ENCODE data around the gene NAGPA. TPM values are rescaled to one million over a fixed set of nuclear protein-coding genes. Genes with fewer than 3 reads are reported as not detected.
A peak's percentile ranks its signal among the peaks of the same experiment; 100 is the strongest.
"Not testable (repeated sequence)": the region's sequence is repeated elsewhere in the genome, so short reads cannot be mapped to it uniquely, and the experiment has no call there.

Gene NAGPA
- 10 to 100 TPM; 27.6 to 85.1 (median 45.1) TPM for total RNA-seq

DNA sequence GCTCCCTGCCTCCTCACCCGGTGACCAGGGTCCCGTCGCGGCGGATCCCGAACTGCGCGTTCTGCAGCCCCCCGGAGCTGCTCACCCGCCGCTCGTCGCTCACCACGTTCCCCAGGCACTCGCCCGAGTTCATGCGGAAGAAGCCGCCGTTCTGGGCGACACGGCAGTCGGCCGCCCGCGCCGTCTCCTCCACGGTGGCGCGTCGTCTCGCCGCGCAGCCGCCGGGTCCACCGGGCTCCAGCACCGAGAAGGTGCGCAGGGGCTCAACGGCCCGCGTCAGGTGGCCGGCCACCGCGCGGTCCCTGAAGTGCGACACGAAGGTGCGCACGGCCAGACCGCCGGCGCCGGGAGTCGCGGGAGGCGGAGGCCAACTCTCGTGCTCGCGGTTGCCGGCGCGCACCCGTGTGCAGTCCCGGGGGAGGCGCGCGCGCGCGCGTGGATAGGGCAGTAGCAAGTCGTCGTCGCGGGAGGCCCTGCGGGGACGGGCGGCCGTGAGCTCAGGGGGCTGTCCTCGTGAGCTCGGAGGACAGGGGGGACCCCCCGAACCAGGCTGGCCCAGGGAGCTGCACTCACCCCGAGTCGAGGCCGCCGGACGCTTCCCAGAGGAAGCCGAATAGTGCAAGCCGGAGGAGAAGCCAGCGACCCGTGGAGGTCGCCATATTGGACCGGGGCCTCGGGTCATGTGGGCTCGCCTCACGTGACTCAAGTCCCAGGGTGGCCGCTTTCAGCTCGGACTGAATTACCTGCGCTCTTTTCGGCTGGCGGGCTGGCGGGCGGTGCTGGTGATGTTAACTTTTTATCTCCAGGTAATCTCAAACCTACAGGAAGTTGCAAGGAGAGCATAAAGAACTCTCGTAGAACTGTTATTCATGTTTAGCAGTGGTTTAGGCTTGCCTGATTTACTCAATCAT lies at the start of gene NAGPA:
Gene NAGPA, minus strand, starts transcription at position 680 of the 911 bp plus-strand sequence. Its CDS starts 21 bp downstream, at position 659.
- peak; percentile 91 to 98 for DNase-seq (ENCODE audit: low spot score in 2 of 2)
- TF ChIP-seq POLR2A (IDR thresholded peaks at IDR 0.05) (no peak), CTCF (IDR thresholded peaks at IDR 0.05) (no peak)
- WGBS, 2 donors: 1% methylated on average over 23 to 36 of the region's 104 CpGs
- H3K4me3 ChIP-seq (ENCODE audit: low read depth, poor library complexity, severe bottlenecking): peak within 1 kb of the TSS; percentile 82
- intact Hi-C loops (cut with DNase I; ENCODE audit: low total_unique reads): no loop called here

DNA sequence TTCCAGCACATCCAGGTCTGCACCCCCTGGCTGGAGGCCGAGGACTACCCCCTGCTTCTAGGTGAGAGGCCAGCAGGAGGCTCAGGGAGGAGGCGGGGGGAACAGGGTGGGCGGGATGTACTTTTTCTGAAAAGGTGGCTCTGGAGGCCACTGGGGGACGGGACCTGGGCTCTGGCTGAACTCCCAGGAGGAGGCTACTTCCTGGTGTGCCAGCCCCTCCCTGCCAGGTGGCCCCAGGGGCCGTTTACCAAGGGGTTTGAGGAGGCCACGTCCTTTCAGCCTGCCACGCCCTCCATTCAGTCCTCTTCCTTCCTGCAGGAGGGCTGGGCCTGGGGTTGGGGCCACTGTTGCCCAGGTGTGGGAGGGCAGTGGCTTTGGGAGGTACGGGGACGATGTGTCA lies 47.3 kb upstream of the NAGPA start:
- H3K4me3 ChIP-seq (ENCODE audit: low read depth, poor library complexity, severe bottlenecking); intact Hi-C loops (cut with DNase I; ENCODE audit: low total_unique reads); DNase-seq (ENCODE audit: low spot score in 2 of 2): not testable (repeated sequence)
- WGBS, 2 donors: 69 to 78% methylated on average over 9 of the region's 9 CpGs

- 89 to 91% methylated on average over 5 to 12 of the region's 12 CpGs for WGBS, 2 donors
- H3K4me3 ChIP-seq (ENCODE audit: low read depth, poor library complexity, severe bottlenecking); intact Hi-C loops (cut with DNase I; ENCODE audit: low total_unique reads); DNase-seq (ENCODE audit: low spot score in 2 of 2): not testable (repeated sequence)
Measured at GRCh38 chr16:5080461-5080860, 46.7 kb upstream of the NAGPA start.

GRCh38 chr16:5078626-5079025 lies 44.9 kb upstream of the NAGPA start:
- WGBS, 2 donors: 80 to 88% methylated on average over 6 to 16 of the region's 17 CpGs
- no peak for DNase-seq (ENCODE audit: low spot score in 2 of 2)
- no peak for TF ChIP-seq CTCF (IDR thresholded peaks at IDR 0.05)
- TF ChIP-seq POLR2A (IDR thresholded peaks at IDR 0.05): no peak
- no peak overlapping the region for H3K4me3 ChIP-seq (ENCODE audit: low read depth, poor library complexity, severe bottlenecking)
- intact Hi-C loops (cut with DNase I; ENCODE audit: low total_unique reads): no loop called here

- TF ChIP-seq POLR2A (IDR thresholded peaks at IDR 0.05) (no peak), CTCF (IDR thresholded peaks at IDR 0.05) (no peak)
- no peak for DNase-seq (ENCODE audit: low spot score in 2 of 2)
- intact Hi-C loops (cut with DNase I; ENCODE audit: low total_unique reads): no loop called here
- H3K4me3 ChIP-seq (ENCODE audit: low read depth, poor library complexity, severe bottlenecking): no peak overlapping the region
- 93 to 95% methylated on average over 13 of the region's 13 CpGs for WGBS, 2 donors
Measured at GRCh38 chr16:5077304-5077703, 43.6 kb upstream of the NAGPA start.

- no peak overlapping the region for H3K4me3 ChIP-seq (ENCODE audit: low read depth, poor library complexity, severe bottlenecking)
- no peak for TF ChIP-seq CTCF (IDR thresholded peaks at IDR 0.05)
- WGBS, 2 donors: 78 to 88% methylated on average over 5 of the region's 5 CpGs
- intact Hi-C loops (cut with DNase I; ENCODE audit: low total_unique reads): no loop called here
- no peak for DNase-seq (ENCODE audit: low spot score in 2 of 2)
Measured at GRCh38 chr16:5075637-5076036, 41.9 kb upstream of the NAGPA start.

DNA sequence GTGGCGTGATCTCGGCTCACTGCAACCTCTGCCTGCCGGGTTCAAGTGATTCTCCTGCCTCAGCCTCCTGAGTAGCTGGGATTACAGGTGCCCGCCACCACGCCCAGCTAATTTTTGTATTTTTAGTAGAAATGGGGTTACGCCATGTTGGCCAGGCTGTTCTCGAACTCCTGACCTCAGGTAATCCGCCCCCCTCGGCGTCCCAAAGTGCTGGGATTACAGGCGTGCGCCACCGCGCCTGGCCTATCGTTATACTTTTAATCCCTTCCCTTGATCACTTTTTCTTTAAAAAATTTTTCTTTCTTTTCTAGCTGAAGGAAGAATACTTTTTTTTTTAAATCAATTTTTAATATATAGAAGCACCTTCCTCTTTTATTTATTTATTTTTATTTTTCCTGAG lies 40.0 kb upstream of the NAGPA start:
- WGBS, 2 donors: 93 to 96% methylated on average over 15 of the region's 15 CpGs

More for the DNA sequence above, 40.0 kb upstream of the NAGPA start:
- DNase-seq (ENCODE audit: low spot score in 2 of 2); H3K4me3 ChIP-seq (ENCODE audit: low read depth, poor library complexity, severe bottlenecking); intact Hi-C loops (cut with DNase I; ENCODE audit: low total_unique reads): not testable (repeated sequence)

Measured in lower leg skin (tissue), 4 donors.